ENCODE data around the gene CDH13.

CDH13 gene

DNA sequence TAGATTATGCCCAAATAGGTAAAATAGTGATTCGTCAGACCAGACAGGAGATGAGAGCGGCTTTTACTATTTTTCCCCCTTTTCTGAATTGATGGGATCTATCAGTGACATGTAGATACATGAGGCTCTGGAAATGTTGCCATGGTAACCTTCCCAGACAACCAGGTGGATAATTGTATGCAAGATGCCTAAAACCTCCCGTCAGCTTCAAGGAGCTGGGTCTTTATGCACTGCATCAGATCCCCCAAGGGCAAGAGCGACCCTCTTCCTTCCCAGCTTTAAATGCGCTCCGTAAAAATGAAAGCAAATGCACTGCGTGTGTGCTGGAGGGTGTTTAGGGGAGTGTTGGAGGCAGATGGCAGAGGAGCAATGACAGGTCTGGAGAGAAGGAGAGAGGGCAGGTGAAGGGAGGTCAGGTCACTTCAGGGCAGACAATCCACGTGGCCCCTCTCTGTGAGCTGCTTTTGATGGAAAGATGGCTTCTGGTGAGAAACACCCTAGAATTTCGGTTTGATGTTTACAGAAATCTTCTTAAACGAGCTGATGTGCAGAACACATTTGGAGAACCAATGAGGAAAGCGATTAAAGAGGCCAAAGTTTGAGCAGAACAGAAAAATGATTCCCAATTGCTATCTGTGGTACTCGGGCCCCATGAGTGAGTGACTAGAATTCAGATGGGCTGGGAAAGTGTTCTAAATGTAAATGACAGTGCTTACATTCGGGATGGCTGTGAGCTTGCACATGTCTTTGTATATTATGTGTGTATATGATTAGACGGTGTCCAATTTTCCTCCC is 719.3 kb downstream of the CDH13 start:
- no peak for DNase-seq (ENCODE audit: low read depth in 2 of 2)

DNA sequence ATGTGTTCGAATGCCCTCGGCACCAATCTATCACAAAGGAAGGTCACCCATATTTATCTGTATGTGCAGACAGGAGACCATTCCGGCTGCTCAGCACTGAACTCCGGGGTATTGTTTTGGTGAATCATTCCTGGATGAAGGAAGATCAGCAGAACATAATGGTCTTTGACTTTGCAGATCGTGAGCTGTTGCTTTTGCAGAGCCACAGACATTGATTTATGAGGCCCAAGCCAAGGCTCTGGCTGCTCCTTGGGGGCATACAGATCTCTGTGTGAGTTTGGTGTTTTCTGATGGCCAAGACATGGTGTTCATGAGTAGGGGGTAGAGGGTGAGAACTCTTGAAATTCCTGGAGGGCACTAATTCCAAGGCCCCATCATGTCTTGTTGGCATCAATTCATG is 722.2 kb downstream of the CDH13 start:
- no peak for DNase-seq (ENCODE audit: low read depth in 2 of 2)

DNA sequence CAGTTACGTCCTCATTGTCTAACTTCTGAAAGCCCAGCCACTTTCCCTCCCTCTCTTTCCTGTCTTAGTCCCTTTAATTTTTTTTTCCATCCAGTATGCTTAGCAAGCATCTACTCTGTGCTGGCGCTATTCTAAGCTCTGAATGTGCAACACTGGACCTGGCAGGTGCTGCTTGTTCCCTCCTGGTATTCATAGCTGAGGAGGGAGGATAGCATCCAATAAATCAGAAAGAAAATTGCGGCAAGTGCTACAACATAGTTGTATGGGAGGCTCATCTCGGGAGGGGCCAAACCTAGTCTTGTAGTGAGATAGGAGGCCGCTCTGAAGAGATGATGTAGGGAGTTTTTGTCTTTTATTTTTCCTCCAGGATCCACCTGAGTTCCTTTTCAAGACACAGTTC is 723.7 kb downstream of the CDH13 start:
- DNase-seq (ENCODE audit: low read depth in 2 of 2): no peak

DNA sequence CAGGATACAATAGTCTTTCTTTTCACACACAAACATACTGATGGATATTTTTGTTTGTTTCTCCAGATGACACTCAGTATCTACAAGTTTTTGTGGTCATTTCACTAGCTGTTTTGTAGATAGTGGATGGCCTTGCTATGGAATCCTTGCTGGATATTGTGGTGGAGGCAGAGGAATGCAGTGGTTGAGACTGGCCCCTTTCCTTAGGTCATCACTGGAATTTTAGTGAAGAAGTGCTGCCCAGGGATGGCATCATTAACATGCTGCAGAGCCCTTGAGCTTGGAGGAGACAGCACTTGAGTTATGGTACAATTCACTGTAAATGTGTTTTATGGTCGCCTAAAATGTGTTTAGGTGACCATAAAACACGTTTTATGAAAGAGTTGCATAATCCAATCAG is 725.1 kb downstream of the CDH13 start:
- DNase-seq (ENCODE audit: low read depth in 2 of 2): no peak

DNA sequence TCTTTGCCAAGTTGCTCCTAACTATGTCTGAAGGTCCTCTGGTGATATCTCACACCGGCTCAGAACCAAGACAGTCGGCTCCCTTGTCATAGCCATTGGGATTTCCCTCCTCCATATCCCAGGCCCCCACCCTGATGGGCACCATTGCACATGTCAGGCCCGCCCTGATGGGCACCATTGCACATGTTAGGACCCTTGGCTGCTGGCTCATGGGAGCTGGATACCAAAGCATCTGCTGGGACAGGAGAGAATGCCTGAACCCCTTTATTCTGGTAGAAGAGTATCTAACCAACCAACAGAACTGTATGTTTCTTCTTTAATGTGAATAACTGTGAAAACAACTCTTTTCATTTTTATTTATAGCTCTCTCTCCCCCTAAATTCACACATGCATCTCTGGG is 726.5 kb downstream of the CDH13 start:
- no peak for DNase-seq (ENCODE audit: low read depth in 2 of 2)

DNA sequence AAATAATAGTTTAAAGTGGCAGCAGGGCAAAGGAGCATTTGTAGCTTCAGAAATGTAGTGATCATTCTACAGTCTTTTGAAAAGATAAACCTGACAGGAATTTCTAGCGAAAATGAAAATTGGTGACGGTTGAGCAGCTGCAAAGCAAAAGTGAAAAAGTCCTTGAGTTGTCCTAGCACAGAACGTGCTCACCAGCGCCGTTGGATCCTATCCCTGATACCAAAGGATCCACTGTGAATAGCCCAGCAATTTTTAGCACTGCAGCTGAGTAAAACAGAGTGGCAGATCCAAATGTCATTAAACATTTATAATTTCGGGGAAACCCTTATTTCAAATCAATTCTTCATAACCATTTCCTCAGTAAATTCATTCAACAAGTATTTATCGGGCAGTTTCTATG is 727.2 kb downstream of the CDH13 start:
- no peak for DNase-seq (ENCODE audit: low read depth in 2 of 2)

DNA sequence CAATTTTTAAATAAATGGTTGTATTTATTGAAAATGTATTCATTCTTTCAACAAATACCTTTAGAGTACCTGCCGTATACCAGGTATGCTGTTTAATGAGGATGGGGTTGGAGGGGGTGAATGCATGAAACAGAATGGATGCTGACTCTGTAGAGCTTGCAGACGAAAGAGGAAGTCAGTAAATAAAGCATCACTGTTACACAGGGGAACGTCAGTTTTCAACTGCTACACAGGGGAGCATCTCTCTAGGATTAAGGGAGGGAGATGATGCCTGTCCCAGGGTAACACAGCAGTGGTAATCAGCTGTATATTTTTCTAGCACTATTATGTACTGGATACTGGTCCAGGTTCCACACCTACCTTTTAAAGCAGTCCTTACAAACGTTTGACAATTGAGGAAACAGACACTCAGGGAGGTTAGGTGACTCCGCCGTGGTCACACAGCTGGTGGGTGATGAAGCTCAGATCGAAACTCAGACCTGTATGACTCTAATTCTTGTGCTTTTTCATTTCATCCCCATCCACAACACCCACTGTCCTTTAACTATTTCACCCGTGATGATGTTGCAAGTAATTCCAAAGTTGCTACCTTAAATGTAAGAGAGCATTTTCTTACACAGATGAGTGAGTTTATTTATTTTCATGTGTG is 728.9 kb downstream of the CDH13 start:
- no peak for DNase-seq (ENCODE audit: low read depth in 2 of 2)

DNA sequence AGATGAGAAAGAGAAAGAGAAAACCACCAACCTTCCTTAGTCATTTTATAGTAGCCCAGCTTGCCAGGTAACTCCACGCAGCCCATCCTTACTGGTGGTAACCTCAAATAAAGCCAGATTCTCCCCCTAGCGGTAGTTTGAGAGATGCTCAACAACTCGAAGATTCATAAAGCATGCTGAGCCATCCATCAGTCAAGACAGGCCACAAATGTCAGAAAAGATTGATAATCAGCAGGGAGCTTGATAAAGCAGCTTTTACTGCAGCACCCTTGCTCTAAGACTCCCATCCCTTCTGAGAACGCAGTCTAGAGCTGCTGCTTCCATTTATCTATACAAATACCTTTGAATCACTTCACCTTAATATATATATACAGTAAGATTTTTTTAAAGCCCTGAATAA is 729.5 kb downstream of the CDH13 start:
- no peak for DNase-seq (ENCODE audit: low read depth in 2 of 2)

DNA sequence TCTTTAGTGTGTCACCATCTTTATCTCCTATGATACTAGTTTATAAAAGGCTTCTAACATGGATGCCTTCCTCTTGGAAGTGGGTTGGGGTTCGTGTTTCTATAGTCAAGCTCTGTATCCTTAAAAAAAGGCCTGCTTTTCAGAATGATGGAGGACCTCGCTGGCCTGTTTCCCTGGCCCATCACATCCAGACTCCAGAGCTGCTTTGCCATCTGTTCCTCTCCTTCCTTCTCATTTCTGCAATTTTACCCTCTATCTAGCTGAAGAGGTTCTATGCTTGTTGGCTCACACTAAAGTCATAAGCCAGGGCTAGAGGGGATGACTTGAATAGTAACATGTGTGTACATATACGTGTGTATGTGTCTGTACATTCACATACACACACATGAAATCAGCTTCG is 730.2 kb downstream of the CDH13 start:
- DNase-seq (ENCODE audit: low read depth in 2 of 2): no peak

DNA sequence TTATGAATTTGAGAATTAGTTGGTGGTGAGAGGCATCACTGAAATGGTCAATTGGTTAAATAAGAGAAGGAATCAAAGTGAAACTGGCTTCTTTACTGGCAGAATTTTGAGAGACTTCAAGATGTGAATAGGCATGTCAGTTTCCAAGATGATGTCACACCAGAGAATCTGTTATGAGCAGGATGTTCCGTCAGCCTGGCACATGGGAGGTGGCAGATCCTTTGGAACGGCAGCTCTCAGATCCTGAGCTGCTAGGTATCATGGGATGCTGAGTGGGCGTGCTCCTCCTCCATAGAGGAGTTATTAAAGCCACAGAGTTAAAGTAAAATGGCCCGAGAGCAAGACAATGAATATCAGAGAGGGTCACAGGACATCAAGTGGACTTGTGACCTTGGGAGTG is 736.8 kb downstream of the CDH13 start:
- no peak for DNase-seq (ENCODE audit: low read depth in 2 of 2)

DNA sequence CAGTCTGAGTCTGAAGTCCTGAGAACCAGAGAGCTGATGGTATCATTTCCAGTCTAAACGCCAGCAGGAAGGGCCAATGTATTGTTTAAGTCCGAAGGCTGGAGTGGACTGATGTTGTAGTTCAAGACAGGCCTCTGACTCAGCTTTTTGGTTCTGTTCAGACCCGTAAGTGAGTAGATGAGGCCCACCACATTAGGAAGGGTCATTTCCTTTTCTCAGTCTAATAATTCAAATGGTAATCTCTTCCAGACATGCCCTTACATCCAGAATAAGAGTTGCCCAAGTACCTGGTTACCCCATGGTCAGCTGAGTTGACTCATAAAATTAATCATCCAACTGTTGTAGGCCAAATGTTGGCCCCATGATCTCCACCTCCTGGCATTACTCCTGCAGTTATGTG is 738.4 kb downstream of the CDH13 start:
- DNase-seq (ENCODE audit: low read depth in 2 of 2): no peak

DNA sequence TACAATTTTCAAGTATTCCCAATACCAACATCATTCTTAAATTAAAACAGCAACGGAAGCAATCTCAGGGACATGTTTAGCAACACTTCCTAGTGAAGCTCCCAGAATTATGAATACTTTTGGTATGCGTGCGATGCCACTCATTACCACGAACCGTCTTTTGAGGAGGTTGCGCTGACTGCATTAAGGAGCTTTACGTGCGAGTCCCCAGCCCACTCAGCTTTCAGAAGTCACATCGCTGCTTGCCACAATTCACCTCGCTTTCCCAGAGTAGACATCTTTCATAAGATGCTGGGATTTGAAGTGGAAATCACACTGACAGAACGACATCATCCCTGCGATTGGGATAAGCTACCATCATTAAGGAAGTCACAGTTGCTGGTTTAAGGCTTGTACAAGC is 739.5 kb downstream of the CDH13 start:
- no peak for DNase-seq (ENCODE audit: low read depth in 2 of 2)

DNA sequence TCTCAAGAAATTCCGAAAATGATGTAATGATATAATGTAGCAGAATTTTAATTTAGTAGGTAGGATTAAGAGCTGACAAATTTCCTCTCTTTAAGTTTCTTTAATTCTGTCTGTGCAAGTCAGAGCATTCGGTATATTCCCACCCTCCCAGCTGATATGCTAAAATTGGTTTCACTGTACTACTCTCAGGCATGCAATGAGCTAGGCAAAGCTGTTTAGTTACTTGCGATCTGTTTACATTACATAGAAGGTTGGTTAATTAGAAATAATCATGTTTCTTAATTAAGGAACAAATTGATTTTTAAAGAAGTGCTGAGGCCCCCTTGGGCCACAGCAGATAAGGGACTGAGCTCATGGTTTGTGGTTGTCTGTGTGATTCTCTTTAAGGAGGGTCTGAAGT is 748.2 kb downstream of the CDH13 start:
- DNase-seq (ENCODE audit: low read depth in 2 of 2): no peak

DNA sequence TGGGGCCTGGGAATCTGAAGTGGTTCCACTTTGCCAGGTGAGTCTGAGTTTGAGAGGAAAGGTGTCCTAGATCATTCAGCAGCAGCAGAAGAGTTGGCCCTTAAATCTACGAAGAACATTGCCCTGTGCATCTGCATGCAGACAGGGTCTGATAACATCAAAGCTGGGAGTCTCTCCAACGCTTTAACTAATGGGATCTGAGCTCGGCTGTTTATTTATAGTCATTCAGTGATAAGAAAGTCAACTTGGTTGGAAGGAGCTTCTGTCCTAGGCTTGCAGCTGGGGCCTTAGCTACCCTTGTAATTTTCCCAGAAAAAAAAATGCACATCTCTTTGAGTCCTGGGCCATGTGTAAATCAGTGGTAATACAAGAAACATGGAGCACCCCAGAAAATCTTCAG is 763.0 kb downstream of the CDH13 start:
- DNase-seq (ENCODE audit: low read depth in 2 of 2): no peak

DNA sequence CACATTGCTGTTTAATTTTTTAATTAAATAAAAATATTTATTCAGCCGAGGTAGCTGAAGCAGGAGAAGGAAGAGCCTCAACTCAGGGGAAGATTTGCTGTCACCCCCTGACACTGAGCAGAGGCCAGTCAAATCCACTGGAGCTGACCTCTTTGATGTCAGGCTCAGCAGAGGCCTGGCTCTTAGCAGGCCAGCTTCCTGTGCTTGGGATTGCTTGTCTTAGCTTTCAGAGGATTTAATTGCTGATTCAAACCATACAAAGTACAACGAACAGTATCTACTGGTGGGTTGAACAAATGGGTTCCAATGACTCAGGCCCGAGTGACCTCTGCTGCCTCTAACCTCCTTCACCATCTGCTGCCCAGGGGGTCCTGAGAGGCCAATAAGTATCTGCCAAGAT is 764.0 kb downstream of the CDH13 start:
- DNase-seq (ENCODE audit: low read depth in 2 of 2): no peak

DNA sequence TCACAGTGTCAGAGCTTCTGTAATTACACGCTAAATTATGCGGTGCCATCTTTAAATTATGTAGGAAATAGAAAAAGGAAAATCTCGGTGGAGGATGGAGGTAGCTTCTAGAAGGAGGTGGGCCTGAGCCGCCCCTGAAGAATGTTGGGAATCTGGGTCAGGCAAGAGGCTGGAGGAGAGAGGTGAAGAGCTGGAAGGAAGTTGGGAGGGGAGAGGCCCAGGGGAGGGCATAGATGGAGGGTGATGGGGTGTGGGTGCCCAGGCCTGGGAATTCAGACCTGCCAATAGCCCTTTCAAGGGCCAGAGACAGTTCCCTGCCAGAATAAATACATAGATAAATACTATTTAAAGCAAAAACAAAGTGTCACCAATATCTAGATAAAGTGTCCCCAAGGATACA is 766.0 kb downstream of the CDH13 start:
- DNase-seq (ENCODE audit: low read depth in 2 of 2): no peak

DNA sequence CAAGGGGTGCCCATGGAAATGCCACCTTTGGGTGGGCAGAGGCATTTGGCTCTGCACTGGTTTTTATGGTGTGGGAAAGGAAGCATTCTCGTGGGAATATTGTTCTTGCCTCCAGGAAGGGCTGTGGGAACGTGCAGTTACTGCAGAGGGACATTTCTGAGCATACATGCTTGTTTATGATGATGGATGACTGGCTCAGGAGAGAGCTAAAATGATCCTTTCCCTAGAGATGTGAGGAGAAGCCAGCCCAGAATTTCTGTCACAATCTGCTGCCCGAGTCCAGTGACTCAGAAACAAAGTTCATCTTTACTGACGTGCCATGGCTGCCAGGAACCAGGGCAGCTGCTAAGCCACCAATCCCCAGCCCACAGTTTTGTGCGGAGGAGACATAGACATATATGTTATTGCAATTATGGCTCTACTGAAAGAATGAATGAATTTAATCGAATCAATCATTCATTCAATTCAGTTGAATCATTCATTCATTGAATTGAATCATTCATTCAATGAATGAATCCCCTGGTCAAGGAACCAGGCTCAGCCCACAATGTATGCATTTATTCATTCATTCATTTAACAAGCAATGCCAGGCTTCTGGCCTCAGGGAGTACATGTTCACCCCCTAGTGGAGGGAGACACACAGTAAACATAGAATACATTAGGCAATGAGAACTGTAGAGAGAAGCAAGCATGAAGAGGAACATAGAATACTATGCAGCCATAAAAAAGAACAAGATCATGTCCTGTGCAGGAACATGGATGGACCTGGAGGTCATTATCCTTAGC is 766.6 kb downstream of the CDH13 start:
- DNase-seq (ENCODE audit: low read depth in 2 of 2): no peak

DNA sequence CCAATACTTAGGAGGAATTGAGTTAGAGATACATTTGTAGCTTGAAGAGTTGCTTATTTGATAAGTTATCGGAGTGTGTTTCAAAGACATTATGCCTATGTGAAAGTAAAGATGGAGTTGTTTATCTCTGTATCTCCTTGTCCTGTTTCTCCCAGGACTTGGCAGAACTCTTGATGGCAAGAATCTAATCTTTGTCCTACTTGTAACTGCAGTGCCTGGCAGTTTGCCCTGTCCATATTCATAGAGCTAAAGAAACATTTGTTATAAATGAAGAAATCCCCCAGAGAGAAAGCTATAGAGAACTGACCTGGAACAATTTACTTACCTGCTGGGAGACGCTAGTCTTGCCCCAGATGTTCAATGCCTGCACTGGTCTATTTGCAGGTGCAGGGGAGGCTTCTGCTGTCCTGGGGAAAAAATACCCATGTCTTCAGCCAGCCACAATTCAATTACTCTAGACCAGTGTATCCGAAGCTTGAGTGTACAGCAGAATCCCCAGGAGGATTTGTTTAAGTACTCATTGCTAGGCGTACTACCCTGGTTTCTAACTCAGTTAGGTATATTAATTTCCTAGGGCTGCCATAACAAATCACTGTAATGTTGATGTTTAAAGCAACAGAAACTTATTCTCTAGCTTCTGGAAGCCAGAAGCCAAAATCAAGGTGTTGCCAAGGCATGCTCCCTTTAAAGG is 771.0 kb downstream of the CDH13 start:
- no peak for DNase-seq (ENCODE audit: low read depth in 2 of 2)

DNA sequence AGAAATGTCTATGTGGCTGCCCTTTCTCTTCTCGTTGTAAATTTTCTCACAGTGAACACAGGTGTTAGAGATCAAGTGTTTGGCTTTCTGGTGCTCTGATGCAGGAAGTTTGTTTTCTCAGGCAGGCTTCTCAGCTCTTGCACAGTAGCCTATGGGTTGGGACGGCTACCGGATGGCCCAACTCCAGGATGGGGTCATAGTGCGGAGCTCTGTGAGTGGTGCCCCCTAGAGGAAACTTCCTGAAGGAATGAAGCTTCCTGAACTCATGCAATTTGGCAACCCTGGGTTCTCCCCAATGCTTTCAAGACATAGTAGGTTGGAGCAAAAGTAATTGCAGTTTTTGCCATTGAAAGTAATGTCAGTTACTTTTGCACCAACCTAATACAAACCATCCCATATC is 773.5 kb downstream of the CDH13 start:
- no peak for DNase-seq (ENCODE audit: low read depth in 2 of 2)

DNA sequence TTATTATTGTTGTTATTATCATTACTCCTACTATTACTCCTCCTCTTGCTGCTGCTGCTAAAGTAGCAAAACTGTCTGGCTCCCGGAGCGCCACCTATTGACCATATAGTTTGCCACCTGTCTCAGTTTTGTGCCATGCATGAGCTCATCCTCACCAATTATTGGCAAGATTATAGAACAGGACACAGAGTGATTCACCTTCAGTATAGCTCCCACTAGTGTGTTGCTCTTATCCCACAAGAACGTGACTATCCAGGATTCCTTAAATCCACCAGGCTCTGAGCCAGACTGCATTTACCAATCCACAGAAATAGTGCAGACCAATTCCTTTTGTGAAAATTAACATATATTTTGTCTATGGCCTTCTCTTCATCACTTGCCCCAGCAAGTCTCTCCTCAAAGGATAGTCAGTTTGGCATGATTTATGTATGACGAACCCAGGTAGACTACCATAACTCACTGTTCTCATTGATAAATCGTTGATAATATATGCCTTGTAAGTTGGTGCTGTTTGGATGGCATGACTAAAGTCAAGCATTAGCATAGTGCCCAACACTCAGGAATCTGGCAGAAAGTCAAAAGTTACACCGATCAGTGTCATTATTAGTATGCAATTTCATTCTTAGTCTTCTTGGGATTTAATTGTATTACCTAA is 775.5 kb downstream of the CDH13 start:
- no peak for DNase-seq (ENCODE audit: low read depth in 2 of 2)

DNA sequence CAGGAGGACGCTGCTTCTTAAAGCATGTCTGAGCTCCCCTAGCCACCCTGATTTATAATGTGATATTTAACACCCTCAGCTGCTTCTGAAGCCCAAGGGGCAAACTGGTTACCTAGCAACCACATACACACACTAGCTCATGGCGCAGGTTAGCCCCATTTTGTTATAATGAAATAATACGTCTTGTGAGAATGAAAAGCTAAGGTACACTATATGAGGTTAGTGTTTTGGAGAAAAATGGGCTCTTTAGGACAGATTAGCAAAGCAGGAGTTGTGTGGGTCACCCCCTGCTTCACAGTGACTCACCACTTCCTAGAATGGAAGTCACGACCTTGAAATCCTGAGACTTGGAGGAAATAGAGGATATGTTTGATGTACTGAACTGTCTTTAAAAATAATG is 776.2 kb downstream of the CDH13 start:
- no peak for DNase-seq (ENCODE audit: low read depth in 2 of 2)

DNA sequence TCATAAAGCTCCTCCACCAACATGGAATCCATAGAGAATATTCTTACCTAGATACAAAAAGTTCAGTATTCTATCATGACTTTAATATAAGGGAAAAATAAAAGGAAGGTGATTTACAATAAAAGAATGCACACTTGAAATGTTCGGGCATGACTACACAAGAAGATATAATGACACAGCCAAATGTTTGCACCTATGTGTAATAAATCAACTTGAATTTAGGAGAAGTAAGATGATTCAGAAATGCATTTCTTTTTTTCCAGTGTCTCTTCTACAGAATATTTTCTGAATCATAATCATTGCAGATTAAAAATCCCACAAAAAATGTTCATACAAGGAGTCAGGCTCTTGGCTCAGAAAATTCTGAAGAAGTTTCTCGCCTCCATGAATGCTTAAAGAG is 777.0 kb downstream of the CDH13 start:
- no peak for DNase-seq (ENCODE audit: low read depth in 2 of 2)

Data from stimulated activated CD4-positive, alpha-beta T cell treated with anti-CD3 and anti-CD28 coated beads, Interleukin-4, amount 100 ng/mL, for 48 hours (primary cell).